Measurements from ENCODE around the gene RPS6KA2.

The RPS6KA2 gene

DNA sequence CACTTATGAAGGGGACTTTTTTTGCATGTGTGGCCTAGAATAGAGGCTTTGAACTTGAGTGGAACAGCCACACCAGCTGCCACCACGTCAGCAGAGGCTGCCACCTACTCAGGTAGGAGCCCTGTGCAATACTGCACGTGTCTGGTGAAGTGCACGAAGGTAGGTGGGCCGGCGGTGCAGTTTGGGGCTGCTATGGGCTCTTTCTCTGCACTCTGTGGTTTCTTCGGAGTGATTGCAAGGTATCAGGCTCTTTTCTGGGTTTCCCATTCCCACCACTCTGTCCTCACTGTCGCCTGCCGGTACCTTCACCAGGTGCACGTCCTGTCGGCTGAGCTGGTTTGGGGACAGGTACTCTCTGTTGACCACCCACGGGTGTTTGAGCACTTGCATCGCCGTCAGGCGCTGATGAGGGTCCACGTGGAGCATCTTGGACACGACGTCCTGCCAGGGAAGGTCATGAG, 213.5 kb downstream of the RPS6KA2 start:
- Histone ChIP-seq H3K79me2 (ENCODE audit: insufficient read depth, low read length) (no peaks in the 10 kb centered on the region), H4K20me1 (ENCODE audit: insufficient read depth, low read length) (no peaks in the 10 kb centered on the region), H3K36me3 (ENCODE audit: insufficient read depth, low read length) (no peaks in the 10 kb centered on the region), H3K27ac (ENCODE audit: low read length) (no peak overlapping the region; the same call in 1 of the 2 replicates), H2AFZ (ENCODE audit: low read depth, low read length) (no peak overlapping the region), H3K9me3 (ENCODE audit: insufficient read depth, low read length, severe bottlenecking) (no peaks in the 10 kb centered on the region), H3K4me2 (ENCODE audit: insufficient read depth, low read length) (no peak overlapping the region), H3K4me3 (ENCODE audit: low read depth in 1 of 2, low read length in 2 of 2) (no peak overlapping the region), H3K4me1 (ENCODE audit: insufficient read depth, low read length) (peaks cover 64% of the 10 kb centered on the region), H3K27me3 (ENCODE audit: insufficient read depth, low read length, poor library complexity) (no peaks in the 10 kb centered on the region), H3K9ac (ENCODE audit: low read depth, low read length) (no peak overlapping the region)
- no peak for ATAC-seq (ENCODE audit: insufficient read depth, low read depth)
- TF ChIP-seq CTCF (IDR thresholded peaks at IDR 0.05; ENCODE audit: borderline replicate concordance, extremely low read depth, low read length, poor library complexity, severe bottlenecking) (no peak), EZH2 (IDR thresholded peaks at IDR 0.05; ENCODE audit: borderline replicate concordance, low read depth, low read length, severe bottlenecking) (no peak)
- no peak for DNase-seq

GRCh38 chr6:166412911-166413384, 214.1 kb downstream of the RPS6KA2 start:
- H2AFZ ChIP-seq (ENCODE audit: low read depth, low read length) = no peak overlapping the region
- TF ChIP-seq EZH2 (IDR thresholded peaks at IDR 0.05; ENCODE audit: borderline replicate concordance, low read depth, low read length, severe bottlenecking) = no peak
- DNase-seq = no peak
- H3K9ac ChIP-seq (ENCODE audit: low read depth, low read length) = no peak overlapping the region
- H3K4me3 ChIP-seq (ENCODE audit: low read depth in 1 of 2, low read length in 2 of 2) = no peak overlapping the region
- H3K27ac ChIP-seq (ENCODE audit: low read length) = no peak overlapping the region
- no peaks in the 10 kb centered on the region for H3K27me3 ChIP-seq (ENCODE audit: insufficient read depth, low read length, poor library complexity)
- no peak overlapping the region for H3K4me2 ChIP-seq (ENCODE audit: insufficient read depth, low read length)
- no peaks in the 10 kb centered on the region for H3K79me2 ChIP-seq (ENCODE audit: insufficient read depth, low read length)
- no peaks in the 10 kb centered on the region for H3K36me3 ChIP-seq (ENCODE audit: insufficient read depth, low read length)
- H3K4me1 ChIP-seq (ENCODE audit: insufficient read depth, low read length) = peaks cover 58% of the 10 kb centered on the region
- no peaks in the 10 kb centered on the region for H4K20me1 ChIP-seq (ENCODE audit: insufficient read depth, low read length)
- H3K9me3 ChIP-seq (ENCODE audit: insufficient read depth, low read length, severe bottlenecking) = no peaks in the 10 kb centered on the region
- ATAC-seq (ENCODE audit: insufficient read depth, low read depth) = no peak

DNA sequence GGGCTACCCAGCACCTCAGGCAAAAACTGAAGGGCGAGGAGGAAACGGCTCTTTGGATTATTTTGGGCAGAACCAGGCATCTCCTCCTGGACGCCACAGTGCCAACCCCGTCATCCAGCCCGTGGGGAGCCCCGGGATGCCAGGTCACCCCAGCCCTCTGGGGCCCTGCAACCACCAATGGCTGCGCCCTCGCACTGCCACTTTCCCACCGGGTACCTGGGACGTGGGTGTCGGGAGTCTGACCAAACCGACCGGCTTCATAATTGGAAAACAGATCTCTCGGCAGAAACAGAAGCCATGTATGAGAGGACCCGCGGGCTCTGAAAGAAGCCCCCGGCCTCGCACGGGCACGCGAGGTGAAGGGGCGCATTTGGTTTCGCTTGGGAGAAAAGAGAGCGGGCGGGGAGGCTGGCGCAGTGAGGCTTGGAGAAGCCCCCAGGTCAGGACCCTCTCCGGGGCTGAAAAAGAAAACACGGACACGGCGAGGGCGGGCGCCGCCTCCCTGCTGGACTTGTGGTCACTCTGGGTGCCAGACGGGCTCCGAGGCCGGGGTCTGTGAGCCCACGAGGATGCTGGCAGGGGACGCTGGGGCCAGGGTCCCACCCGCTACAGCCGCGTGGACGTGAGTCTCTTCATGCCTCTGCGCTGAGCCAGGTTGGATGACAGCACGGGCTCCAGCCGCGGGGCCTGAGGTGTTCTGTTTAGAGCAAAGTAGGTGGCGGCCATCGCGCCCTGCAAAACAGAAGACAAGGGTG, 214.7 kb downstream of the RPS6KA2 start:
- H2AFZ ChIP-seq (ENCODE audit: low read depth, low read length) = no peak overlapping the region
- no peak for DNase-seq
- peak overlapping the region; percentile 72 for H3K27ac ChIP-seq (ENCODE audit: low read length)
- peak overlapping the region; percentile 19; the same call in 1 of the 2 replicates for H3K9ac ChIP-seq (ENCODE audit: low read depth, low read length)
- H3K36me3 ChIP-seq (ENCODE audit: insufficient read depth, low read length) = no peaks in the 10 kb centered on the region
- no peaks in the 10 kb centered on the region for H4K20me1 ChIP-seq (ENCODE audit: insufficient read depth, low read length)
- peaks cover 52% of the 10 kb centered on the region for H3K4me1 ChIP-seq (ENCODE audit: insufficient read depth, low read length)
- no peak for TF ChIP-seq EZH2 (IDR thresholded peaks at IDR 0.05; ENCODE audit: borderline replicate concordance, low read depth, low read length, severe bottlenecking)
- no peak for TF ChIP-seq CTCF (IDR thresholded peaks at IDR 0.05; ENCODE audit: borderline replicate concordance, extremely low read depth, low read length, poor library complexity, severe bottlenecking)
- no peak overlapping the region for H3K4me3 ChIP-seq (ENCODE audit: low read depth in 1 of 2, low read length in 2 of 2)
- H3K9me3 ChIP-seq (ENCODE audit: insufficient read depth, low read length, severe bottlenecking) = no peaks in the 10 kb centered on the region
- H3K27me3 ChIP-seq (ENCODE audit: insufficient read depth, low read length, poor library complexity) = no peaks in the 10 kb centered on the region
- no peak for ATAC-seq (ENCODE audit: insufficient read depth, low read depth)
- H3K4me2 ChIP-seq (ENCODE audit: insufficient read depth, low read length) = peak overlapping the region; percentile 64
- H3K79me2 ChIP-seq (ENCODE audit: insufficient read depth, low read length) = no peaks in the 10 kb centered on the region

- Histone ChIP-seq H3K27me3 (ENCODE audit: insufficient read depth, low read length, poor library complexity) (no peaks in the 10 kb centered on the region), H3K4me3 (ENCODE audit: low read depth in 1 of 2, low read length in 2 of 2) (peak overlapping the region in 1 of 2 experiments; percentile 28; a peak in 2 of 4 replicates), H3K79me2 (ENCODE audit: insufficient read depth, low read length) (no peaks in the 10 kb centered on the region), H3K9ac (ENCODE audit: low read depth, low read length) (peak overlapping the region; percentile 19), H3K9me3 (ENCODE audit: insufficient read depth, low read length, severe bottlenecking) (no peaks in the 10 kb centered on the region), H3K36me3 (ENCODE audit: insufficient read depth, low read length) (no peaks in the 10 kb centered on the region), H3K4me1 (ENCODE audit: insufficient read depth, low read length) (peaks cover 46% of the 10 kb centered on the region), H3K4me2 (ENCODE audit: insufficient read depth, low read length) (peak overlapping the region; percentile 64), H4K20me1 (ENCODE audit: insufficient read depth, low read length) (no peaks in the 10 kb centered on the region), H2AFZ (ENCODE audit: low read depth, low read length) (peak overlapping the region; percentile 32; the same call in 1 of the 2 replicates), H3K27ac (ENCODE audit: low read length) (peak overlapping the region; percentile 72)
- TF ChIP-seq CTCF (IDR thresholded peaks at IDR 0.05; ENCODE audit: borderline replicate concordance, extremely low read depth, low read length, poor library complexity, severe bottlenecking) (no peak), EZH2 (IDR thresholded peaks at IDR 0.05; ENCODE audit: borderline replicate concordance, low read depth, low read length, severe bottlenecking) (no peak)
- peak; percentile 86 for ATAC-seq (ENCODE audit: insufficient read depth, low read depth)
- DNase-seq = peak; percentile 74
Observed at GRCh38 chr6:166411721-166412151, 215.3 kb downstream of the RPS6KA2 start.
